ENCODE data around the gene EEF2K. TPM values are rescaled to one million over a fixed set of nuclear protein-coding genes. Genes with fewer than 3 reads are reported as not detected.

Gene EEF2K
- total and polyA plus RNA-seq, 2 of the 13 experiments (the other 11 are each of a cell fraction or from before 2014, with no cell fraction given): 22.0 to 23.8 TPM

GRCh38 chr16:22214889-22215288, 8.8 kb downstream of the EEF2K start (continued):
- TF ChIP-seq ZBED4 (CRISPR knock-in tag; IDR thresholded peaks at IDR 0.05; ENCODE audit: borderline replicate concordance): no peak

GRCh38 chr16:22216191-22216831, 10.2 kb downstream of the EEF2K start:
- Histone ChIP-seq H4K20me1 (ENCODE audit: insufficient read depth, low read length) (no peaks in the 10 kb centered on the region), H3K4me2 (ENCODE audit: low read depth, low read length) (no peak overlapping the region), H3K4me1 (ENCODE audit: insufficient read depth, low read length) (peaks cover 18% of the 10 kb centered on the region), H2AFZ (ENCODE audit: low read length) (no peak overlapping the region), H3K27ac (ENCODE audit: extremely low read length, insufficient read depth, low read length) (no peak overlapping the region), H3K36me3 (replicated peaks in 1 of 2; ENCODE audit: control insufficient read depth in 1 of 2, insufficient read depth in 2 of 2, low read length in 2 of 2) (peaks cover 13 to 51% of the 10 kb centered on the region in 2 experiments), H3K27me3 (ENCODE audit: control insufficient read depth in 1 of 2, insufficient read depth in 2 of 2, low read length in 2 of 2) (no peaks in the 10 kb centered on the region), H3K79me2 (ENCODE audit: insufficient read depth, low read length) (peaks cover 13% of the 10 kb centered on the region), H3K4me3 (replicated peaks in 1 of 3; ENCODE audit: insufficient read depth in 1 of 3, low read depth in 2 of 3, low read length in 3 of 3) (no peak overlapping the region), H3K9me3 (ENCODE audit: low read length) (no peaks in the 10 kb centered on the region), H3K9ac (ENCODE audit: insufficient read depth, low read depth, low read length) (no peak overlapping the region)
- in situ Hi-C loops (cut with HindIII; ENCODE audit: extremely low pct_ligation_motif_present, low pct_unique_long_range_greater_than_20kb): no loop called here
- intact Hi-C loops (cut with micrococcal nuclease; ENCODE audit: unreplicated experiment): no loop called here
- ChIA-PET CTCF (ENCODE audit: low intra/inter-chr PET ratio, low total read pairs) (no interaction called here), POLR2A (interaction anchor here (1.3 kb wide), 1 partner anchor 10 kb away, joined by 4 read pairs; the partner anchor contains the start of gene EEF2K)
- no peak for FAIRE-seq
- no peak for DNase-seq (ENCODE audit: low spot score)
- WGBS (ENCODE audit: low lambda C conversion rate): 95% methylated on average over 9 of the region's 9 CpGs
- BruUV-seq (replicated peaks): no TSS peak
- ATAC-seq: no peak
- TF ChIP-seq UBTF (CRISPR knock-in tag; IDR thresholded peaks at IDR 0.05): no peak
- TF ChIP-seq ZNF512 (CRISPR knock-in tag; IDR thresholded peaks at IDR 0.05): no peak
- no peak for TF ChIP-seq IRF9 (CRISPR knock-in tag; IDR thresholded peaks at IDR 0.05; ENCODE audit: borderline replicate concordance)
- TF ChIP-seq ZNF101 (CRISPR knock-in tag; IDR thresholded peaks at IDR 0.05; ENCODE audit: borderline replicate concordance, low read depth): no peak
- no peak for TF ChIP-seq ZNF770 (CRISPR knock-in tag; IDR thresholded peaks at IDR 0.05)
- TF ChIP-seq GATAD1 (CRISPR knock-in tag; IDR thresholded peaks at IDR 0.05): no peak
- no peak for TF ChIP-seq POLR2A (IDR thresholded peaks at IDR 0.05; ENCODE audit: insufficient read depth in 1 of 2, low read depth in 2 of 2, low read length in 2 of 2)
- no peak for TF ChIP-seq ZNF790 (CRISPR knock-in tag; IDR thresholded peaks at IDR 0.05; ENCODE audit: borderline replicate concordance)
- TF ChIP-seq ATRX (CRISPR knock-in tag; IDR thresholded peaks at IDR 0.05; ENCODE audit: borderline replicate concordance): no peak

Data from HepG2 (cell line).